Natural killer cell treated with Interleukin-12 subunit alpha and Interleukin-12 subunit beta and Interleukin-15 and Interleukin-18, amount 100 ng/mL, for 72 hours (primary cell): ENCODE measurements around the gene MPST. TPM values are rescaled to one million over a fixed set of nuclear protein-coding genes. Genes with fewer than 3 reads are reported as not detected.
A peak's percentile ranks its signal among the peaks of the same experiment; 100 is the strongest.
"Not testable (repeated sequence)": the region's sequence is repeated elsewhere in the genome, so short reads cannot be mapped to it uniquely, and the experiment has no call there.

Source experiments
- ATAC-seq, 2 donors: fragments of 150-1000 bp; cut with Tn5 transposase in 1 of 2; sonication (Bioruptor Pico), chemical (Tn5 transposase) in 1 of 2; 2 replicates each; pipeline ENCODE4 v1.10.0; 2021
- DNase-seq: peaks from one replicate; pipeline ENCODE4 v3.0.0; 2022; ENCODE audit warnings: low spot score
- H3K27ac Mint-ChIP-seq, 2 donors: 1 replicate in 1 of 2; 2 replicates in 1 of 2; pipeline ENCODE4 v1.8.0; 2022; ENCODE audit warnings: mixed read lengths in 2 of 2, mild to moderate bottlenecking in 1 of 2, moderate library complexity in 1 of 2
- H3K27me3 Mint-ChIP-seq, 2 donors: 1 replicate in 1 of 2; 2 replicates in 1 of 2; pipeline ENCODE4 v1.8.0; 2022; ENCODE audit warnings: mixed read lengths in 2 of 2
- H3K36me3 Mint-ChIP-seq: one replicate; pipeline ENCODE4 v1.8.0; 2022; ENCODE audit warnings: mixed read lengths
- H3K4me1 Mint-ChIP-seq, 2 donors: 1 replicate in 1 of 2; 2 replicates in 1 of 2; pipeline ENCODE4 v1.8.0; 2022; ENCODE audit warnings: low read depth in 2 of 2, mixed read lengths in 2 of 2, mild to moderate bottlenecking in 1 of 2
- H3K4me3 Mint-ChIP-seq: one replicate; pipeline ENCODE4 v1.8.0; 2022; ENCODE audit warnings: mixed read lengths
- H3K9me3 Mint-ChIP-seq: 2 replicates; pipeline ENCODE4 v1.8.0; 2022; ENCODE audit warnings: mixed read lengths
- total RNA-seq, 2 donors: library from RNA; stranded (reverse); gene quantifications; one replicate each; pipeline ENCODE4 v1.2.3, GENCODE V29; 2022

The MPST gene
- total RNA-seq, 2 donors from 2014 or later = 27.6 to 51.1 TPM

DNA sequence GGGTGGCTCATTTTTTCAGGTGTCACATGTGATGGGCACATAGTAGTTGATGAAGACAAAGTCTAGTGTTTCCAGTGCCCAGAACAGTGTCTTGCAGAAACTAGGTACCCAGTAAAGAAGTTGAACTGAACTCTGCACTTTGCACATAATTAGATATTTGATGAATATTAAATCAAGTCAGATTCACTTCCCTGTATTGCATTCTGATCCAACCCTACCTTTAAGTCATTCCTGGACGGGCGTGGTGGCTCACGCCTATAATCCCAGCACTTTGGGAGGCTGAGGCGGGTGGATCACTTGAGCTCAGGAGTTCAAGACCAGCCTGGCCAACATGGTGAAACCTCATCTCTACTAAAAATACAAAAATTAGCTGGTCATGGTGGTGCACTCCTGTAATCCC lies 30.5 kb upstream of the MPST start:
- not testable (repeated sequence) for H3K9me3 Mint-ChIP-seq, DNase-seq, ATAC-seq, H3K4me1 Mint-ChIP-seq, H3K4me3 Mint-ChIP-seq, H3K27ac Mint-ChIP-seq, H3K36me3 Mint-ChIP-seq
- peaks cover 16 to 33% of the 10 kb centered on the region in 2 donors for H3K27me3 Mint-ChIP-seq

DNA sequence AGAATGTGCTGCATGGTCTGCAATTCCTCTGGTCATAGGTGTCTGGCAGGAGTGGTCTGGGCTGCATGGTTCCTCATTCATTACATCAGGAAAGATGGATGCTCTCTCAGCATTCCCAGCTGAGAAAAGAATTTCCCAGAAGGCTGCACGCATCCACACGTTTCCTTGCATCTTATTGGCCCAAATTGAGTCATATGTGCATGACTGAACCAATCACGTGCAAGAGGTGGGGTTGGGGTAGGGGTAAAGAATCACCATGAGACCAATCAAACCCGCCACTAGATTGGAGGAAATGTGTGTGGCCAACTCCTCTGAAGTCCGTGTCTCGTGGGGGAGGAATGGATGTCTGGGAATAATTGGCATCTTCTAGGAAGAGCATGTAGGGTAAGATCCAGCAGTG lies 29.1 kb upstream of the MPST start:
- H3K27me3 Mint-ChIP-seq = peaks cover 17 to 32% of the 10 kb centered on the region in 2 donors
- no peak for DNase-seq
- H3K36me3 Mint-ChIP-seq = peaks cover 6% of the 10 kb centered on the region
- H3K27ac Mint-ChIP-seq = no peak overlapping the region
- H3K4me3 Mint-ChIP-seq = no peak overlapping the region
- H3K4me1 Mint-ChIP-seq = no peaks in the 10 kb centered on the region
- ATAC-seq = no peak
- H3K9me3 Mint-ChIP-seq = peaks cover 5% of the 10 kb centered on the region

DNA sequence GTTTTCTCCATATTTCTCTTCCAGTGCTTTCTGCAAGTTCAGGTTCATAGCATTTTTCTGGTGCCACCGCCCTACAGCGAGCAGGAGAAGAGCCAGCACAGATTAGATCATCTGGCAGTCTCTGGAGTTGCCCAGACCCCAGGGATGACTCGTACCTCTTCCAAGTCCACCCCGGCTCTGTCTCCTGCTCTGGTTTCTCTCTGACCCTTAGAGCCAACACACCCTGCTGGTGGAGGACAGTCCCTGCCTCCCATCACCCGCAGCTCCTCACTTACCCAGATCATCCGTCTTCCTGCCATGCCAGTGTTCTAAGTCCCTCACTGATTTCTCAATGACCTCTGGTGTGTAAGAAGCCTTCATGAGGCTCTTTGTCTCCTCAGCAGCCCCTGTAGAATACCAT lies 28.3 kb upstream of the MPST start:
- no peak for DNase-seq
- Mint-ChIP-seq H3K9me3 (peaks cover 4% of the 10 kb centered on the region), H3K27me3 (peaks cover 17 to 32% of the 10 kb centered on the region in 2 donors), H3K36me3 (peaks cover 2% of the 10 kb centered on the region), H3K27ac (no peak overlapping the region), H3K4me1 (no peaks in the 10 kb centered on the region), H3K4me3 (no peak overlapping the region)
- no peak for ATAC-seq

DNA sequence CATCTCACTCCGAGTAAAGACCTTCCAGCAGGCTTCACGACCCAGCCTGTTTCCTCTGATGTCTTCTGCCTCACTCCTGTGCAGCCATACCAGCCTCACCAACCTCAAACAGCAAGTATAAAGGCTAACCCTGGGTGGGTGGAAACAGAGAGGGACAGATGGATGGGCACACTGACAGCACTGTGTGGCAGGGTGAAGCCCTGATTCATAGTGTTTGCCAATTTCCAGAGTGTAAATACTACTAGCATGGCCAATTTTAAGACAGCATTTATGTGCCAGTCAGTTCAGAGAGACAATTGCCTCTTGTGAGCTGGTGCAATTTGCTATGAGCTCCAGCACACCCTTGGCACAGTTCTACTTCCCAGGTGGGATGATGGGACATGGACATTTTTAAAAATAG lies 21.8 kb upstream of the MPST start:
- no peaks in the 10 kb centered on the region for H3K36me3 Mint-ChIP-seq
- H3K9me3 Mint-ChIP-seq = no peaks in the 10 kb centered on the region
- H3K27ac Mint-ChIP-seq = no peak overlapping the region
- H3K4me3 Mint-ChIP-seq = no peak overlapping the region
- no peak for DNase-seq
- no peak for ATAC-seq
- H3K4me1 Mint-ChIP-seq = peaks cover 0 to 3% of the 10 kb centered on the region in 2 donors
- peaks cover 7 to 10% of the 10 kb centered on the region in 2 donors for H3K27me3 Mint-ChIP-seq

DNA sequence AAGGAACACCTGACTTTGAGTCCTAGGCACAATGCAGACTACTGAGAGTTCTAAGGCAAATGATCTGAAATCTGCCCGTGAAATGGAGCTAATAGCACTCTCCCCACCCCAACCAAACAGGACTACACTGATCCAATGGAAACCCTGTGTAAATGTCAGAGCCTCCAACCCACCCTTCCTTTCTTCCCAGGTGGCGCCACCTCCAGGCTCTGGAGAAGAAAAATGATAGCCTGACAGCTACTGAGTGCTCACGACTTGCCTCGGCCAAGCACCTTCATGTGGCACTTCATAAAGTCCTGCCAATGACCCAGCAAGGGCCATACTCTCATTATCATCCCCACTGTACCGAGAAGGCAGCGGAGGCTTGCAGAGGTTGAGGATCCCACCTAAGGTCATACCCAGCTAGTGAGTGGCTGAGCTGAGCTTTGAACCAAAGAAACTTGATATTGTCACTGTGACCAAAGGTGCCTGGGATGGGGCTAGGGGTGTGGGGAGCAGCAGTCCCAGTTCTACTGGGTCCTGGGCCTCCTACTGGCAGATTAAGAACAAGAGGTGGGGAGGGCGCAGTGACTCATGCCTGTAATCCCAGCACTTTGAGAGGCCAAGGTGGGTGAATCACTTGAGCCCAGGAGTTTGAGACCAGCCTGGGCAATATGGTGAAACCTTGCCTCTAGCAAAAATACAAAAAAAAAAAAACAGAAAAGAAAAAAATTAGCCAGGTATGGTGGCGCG lies 20.8 kb upstream of the MPST start:
- Mint-ChIP-seq H3K4me1 (peaks cover 0 to 3% of the 10 kb centered on the region in 2 donors), H3K27ac (no peak overlapping the region), H3K36me3 (no peaks in the 10 kb centered on the region), H3K9me3 (no peaks in the 10 kb centered on the region), H3K4me3 (no peak overlapping the region), H3K27me3 (peaks cover 3 to 4% of the 10 kb centered on the region in 2 donors)
- DNase-seq (no peak), ATAC-seq (no peak)

DNA sequence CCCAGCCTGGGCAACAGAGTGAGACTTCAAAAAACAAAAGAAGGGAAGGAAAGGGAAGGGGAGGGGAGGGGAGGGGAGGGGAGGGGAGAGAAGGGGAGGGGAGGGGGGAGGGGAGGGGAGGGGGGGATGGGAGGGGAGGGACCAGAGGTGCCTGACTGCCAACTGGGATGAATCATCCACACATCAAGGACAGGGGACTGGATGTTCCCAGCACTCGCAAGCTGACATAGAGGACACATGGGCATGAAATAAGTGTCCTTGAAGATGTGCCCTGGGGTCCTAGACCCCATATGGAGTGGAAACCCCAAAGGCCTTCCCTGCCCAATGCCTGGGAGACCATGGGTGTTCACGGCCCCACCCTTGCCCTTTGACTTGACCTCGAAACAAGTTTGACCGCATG lies 20.1 kb upstream of the MPST start:
- Mint-ChIP-seq H3K36me3 (no peaks in the 10 kb centered on the region), H3K9me3 (no peaks in the 10 kb centered on the region), H3K27ac (no peak overlapping the region), H3K27me3 (peaks cover 0 to 2% of the 10 kb centered on the region in 2 donors), H3K4me3 (no peak overlapping the region), H3K4me1 (peaks cover 0 to 3% of the 10 kb centered on the region in 2 donors)
- no peak for ATAC-seq
- no peak for DNase-seq

DNA sequence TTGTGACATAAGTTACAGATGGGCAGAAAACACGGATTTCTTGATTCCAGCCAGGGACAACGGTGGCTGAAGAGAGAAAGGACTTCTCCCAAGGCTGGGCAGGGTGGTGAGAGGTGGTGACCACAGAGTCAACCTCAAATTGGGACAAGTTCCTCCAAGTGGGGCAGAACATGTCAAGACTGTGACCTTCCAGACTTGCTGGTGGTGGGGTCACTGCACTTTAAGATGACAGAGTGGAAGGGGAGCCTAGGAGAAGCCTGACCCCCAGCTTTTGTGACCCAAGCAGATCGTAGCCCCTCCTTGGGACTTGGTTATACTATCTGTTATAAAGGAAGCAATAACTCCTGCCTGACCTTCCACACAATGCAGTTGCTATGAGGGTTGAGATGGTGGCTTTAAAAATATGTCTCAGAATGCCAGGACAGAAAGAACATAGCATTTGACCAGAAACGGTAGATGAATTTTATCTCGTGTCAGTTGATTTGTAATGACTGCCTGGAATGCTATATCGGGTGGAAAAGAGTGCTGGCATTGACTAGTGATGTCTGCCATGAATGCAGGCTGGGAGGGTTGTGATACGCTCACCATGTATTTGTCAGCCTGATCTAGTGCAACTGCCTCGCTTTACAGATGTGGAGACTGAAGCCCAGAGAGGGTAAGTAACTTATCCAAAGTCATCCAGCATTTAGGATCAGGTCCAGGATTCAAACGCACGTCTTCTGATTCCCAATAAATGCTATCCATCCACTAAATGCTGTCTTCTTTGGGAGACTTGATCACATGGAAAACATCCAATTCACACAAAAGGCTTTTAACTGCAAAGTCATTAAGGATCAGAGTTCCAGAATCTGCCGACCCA lies 18.6 kb upstream of the MPST start:
- H3K27me3 Mint-ChIP-seq = peaks cover 3 to 9% of the 10 kb centered on the region in 2 donors
- H3K4me3 Mint-ChIP-seq = no peak overlapping the region
- DNase-seq (no peak), ATAC-seq (no peak)
- H3K9me3 Mint-ChIP-seq = no peaks in the 10 kb centered on the region
- no peak overlapping the region for H3K27ac Mint-ChIP-seq
- peaks cover 0 to 3% of the 10 kb centered on the region in 2 donors for H3K4me1 Mint-ChIP-seq
- H3K36me3 Mint-ChIP-seq = no peaks in the 10 kb centered on the region

DNA sequence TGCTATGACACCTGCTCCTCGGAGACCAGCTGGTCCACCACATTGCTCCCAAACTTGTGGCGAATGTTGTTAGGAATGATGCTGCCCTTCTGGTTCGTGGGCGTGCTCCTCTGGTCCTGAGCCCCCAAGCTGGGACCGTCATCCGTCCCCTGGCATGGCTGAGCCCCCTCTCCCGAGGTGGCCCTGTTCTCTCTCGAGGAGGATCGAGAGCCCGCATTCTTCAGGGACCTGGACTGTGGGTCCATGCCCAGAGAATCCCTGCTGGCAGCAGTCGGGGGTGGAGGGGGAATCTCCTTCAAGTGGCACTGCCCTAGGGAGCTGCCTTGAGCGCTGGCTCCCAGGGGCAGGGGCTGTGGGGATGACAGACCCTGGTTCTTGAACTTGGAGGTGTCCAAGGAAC lies 17.7 kb upstream of the MPST start:
- Mint-ChIP-seq H3K9me3 (no peaks in the 10 kb centered on the region), H3K4me1 (peaks cover 0 to 3% of the 10 kb centered on the region in 2 donors), H3K4me3 (no peak overlapping the region), H3K27me3 (peaks cover 5 to 18% of the 10 kb centered on the region in 2 donors), H3K36me3 (no peaks in the 10 kb centered on the region), H3K27ac (no peak overlapping the region)
- ATAC-seq (peak in 1 of 2 donors; percentile 5), DNase-seq (no peak)

DNA sequence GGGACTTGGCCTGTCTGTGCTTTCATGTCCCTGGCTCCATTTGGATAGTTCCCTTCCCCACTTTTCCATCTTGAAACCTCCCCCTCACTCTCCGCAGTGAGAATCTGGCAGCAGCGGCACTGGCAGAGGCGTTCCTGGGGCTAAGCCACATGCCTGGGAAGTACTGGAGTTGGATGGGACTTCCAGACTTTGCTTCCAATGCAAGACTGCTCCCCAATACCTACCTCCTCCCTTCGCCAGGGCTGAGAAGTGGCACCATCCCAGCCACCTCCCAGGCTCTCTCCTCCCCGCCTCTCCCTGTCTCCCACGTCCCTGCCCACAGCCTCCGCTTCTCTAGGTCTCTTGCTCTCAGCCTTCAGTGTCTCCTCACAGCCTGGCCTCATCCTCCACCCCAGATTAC lies 16.9 kb upstream of the MPST start:
- H3K27ac Mint-ChIP-seq = no peak overlapping the region
- no peak overlapping the region for H3K4me3 Mint-ChIP-seq
- H3K36me3 Mint-ChIP-seq = no peaks in the 10 kb centered on the region
- ATAC-seq = no peak
- no peaks in the 10 kb centered on the region for H3K9me3 Mint-ChIP-seq
- no peak for DNase-seq
- peaks cover 10 to 23% of the 10 kb centered on the region in 2 donors for H3K27me3 Mint-ChIP-seq
- H3K4me1 Mint-ChIP-seq = peaks cover 0 to 3% of the 10 kb centered on the region in 2 donors

DNA sequence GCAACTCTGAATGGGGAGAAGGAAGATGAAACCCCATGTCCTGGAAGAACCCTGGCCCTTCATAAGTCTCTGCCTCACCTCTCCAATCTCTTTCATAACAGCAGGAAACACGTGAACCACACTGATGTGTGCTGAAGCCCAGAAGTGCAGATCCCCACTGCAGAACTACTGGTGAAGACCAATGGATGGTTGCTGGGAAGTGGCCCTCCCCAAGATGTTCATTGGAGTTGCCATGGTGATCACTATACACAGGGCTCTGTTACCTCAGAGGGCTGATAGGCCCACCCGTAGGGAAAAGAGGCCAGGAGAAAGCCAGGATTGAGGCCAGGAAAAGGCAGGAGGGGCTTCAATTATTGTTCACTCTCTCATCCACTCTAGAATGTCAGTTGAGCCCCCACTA lies 11.9 kb upstream of the MPST start:
- Mint-ChIP-seq H3K27me3 (peaks cover 12 to 23% of the 10 kb centered on the region in 2 donors), H3K9me3 (no peaks in the 10 kb centered on the region), H3K4me3 (no peak overlapping the region), H3K36me3 (no peaks in the 10 kb centered on the region), H3K27ac (no peak overlapping the region), H3K4me1 (peaks cover 0 to 4% of the 10 kb centered on the region in 2 donors)
- ATAC-seq (no peak), DNase-seq (no peak)

DNA sequence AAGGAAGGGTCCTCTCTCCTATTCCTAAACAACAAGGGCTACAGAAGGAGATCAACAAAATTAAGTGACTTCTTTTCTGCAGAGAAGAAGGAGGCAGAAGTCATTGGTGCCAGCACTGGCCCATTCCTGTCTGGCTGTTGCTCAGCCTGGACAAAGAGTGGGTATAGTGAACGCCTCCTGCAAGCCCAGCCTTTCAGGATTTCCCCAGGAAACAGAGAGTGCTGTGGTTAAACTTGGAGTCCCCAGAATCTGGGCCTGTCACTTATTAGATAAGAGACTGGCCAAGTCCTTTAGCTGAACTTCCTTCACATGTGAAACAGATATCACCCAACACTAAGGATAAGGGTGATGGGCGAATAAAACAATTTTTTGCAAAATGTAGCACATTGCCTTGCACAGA lies 11.2 kb upstream of the MPST start:
- ATAC-seq = no peak
- DNase-seq = no peak
- Mint-ChIP-seq H3K27me3 (peaks cover 12 to 23% of the 10 kb centered on the region in 2 donors), H3K9me3 (no peaks in the 10 kb centered on the region), H3K27ac (no peak overlapping the region), H3K36me3 (no peaks in the 10 kb centered on the region), H3K4me3 (no peak overlapping the region), H3K4me1 (peaks cover 0 to 4% of the 10 kb centered on the region in 2 donors)

DNA sequence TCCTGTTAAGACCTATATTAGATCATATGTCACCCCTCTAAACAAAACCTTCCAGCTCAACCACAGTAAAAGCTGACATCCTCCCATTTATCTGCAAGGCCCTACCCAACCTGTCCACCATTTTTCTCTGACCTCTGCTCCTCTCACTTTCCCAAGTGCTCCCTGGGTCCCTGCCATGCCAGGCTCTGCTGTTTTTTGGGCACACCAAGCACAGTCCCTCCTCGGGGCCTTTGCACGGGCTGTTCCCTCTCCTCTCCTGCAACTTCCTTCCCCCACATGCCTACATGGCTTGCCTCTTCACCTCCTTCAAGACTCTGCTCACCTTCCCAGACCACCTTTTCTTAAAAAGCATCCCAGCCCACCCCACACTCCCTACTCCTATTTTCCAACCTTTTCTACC lies 10.1 kb upstream of the MPST start:
- peaks cover 0 to 4% of the 10 kb centered on the region in 2 donors for H3K4me1 Mint-ChIP-seq
- DNase-seq (no peak), ATAC-seq (no peak)
- peaks cover 12 to 23% of the 10 kb centered on the region in 2 donors for H3K27me3 Mint-ChIP-seq
- no peak overlapping the region for H3K27ac Mint-ChIP-seq
- H3K9me3 Mint-ChIP-seq = no peaks in the 10 kb centered on the region
- H3K4me3 Mint-ChIP-seq = no peak overlapping the region
- H3K36me3 Mint-ChIP-seq = no peaks in the 10 kb centered on the region

DNA sequence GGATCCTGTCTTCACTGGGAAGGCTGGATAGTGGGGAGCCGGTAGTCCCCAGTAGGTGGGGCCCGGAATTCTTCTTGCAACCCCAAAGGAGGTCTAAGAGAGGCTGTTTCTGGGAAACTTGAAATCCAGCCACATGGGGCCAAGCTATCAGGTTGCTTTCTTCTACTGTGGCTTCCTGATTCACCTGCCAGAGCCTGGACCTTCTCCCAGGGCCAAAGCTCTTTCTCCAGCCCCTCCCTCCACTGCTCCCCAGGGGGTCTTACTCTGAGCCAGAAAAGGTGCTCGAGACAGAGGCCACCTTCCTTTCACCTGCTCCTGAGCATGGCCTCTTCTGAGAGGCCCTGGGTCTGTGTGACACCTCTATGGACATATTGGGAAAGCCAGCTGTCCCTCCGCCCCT lies 9.4 kb upstream of the MPST start:
- Mint-ChIP-seq H3K27me3 (peaks cover 12 to 22% of the 10 kb centered on the region in 2 donors), H3K27ac (no peak overlapping the region), H3K4me3 (no peak overlapping the region), H3K36me3 (no peaks in the 10 kb centered on the region), H3K9me3 (no peaks in the 10 kb centered on the region), H3K4me1 (peaks cover 0 to 4% of the 10 kb centered on the region in 2 donors)
- no peak for DNase-seq
- no peak for ATAC-seq

DNA sequence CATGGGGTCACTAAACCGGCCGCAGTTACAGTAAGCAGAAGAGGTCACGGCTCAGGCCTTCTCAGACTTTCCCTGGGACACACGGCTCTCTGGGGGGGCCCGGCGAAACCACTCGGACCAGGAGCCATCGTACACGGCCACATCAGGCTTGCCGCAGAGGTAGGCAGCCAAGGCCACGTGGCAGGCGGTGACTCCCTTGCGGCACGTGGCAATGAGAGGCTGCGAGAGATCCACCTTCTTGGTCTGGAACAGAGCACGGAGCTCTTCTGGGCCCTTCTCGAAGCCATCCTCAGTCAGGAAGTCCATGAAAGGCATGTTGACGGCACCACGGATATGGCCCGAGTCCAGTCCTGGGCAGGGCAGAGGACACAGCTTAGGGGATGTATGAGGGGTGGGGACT lies 8.6 kb upstream of the MPST start:
- ATAC-seq (no peak), DNase-seq (peak; percentile 42)
- no peak overlapping the region for H3K27ac Mint-ChIP-seq
- H3K27me3 Mint-ChIP-seq = peaks cover 8 to 14% of the 10 kb centered on the region in 2 donors
- H3K4me1 Mint-ChIP-seq = peaks cover 0 to 4% of the 10 kb centered on the region in 2 donors
- no peaks in the 10 kb centered on the region for H3K9me3 Mint-ChIP-seq
- no peaks in the 10 kb centered on the region for H3K36me3 Mint-ChIP-seq
- H3K4me3 Mint-ChIP-seq = no peak overlapping the region
